ENCODE data around the gene ASXL2. TPM values are rescaled to one million over a fixed set of nuclear protein-coding genes. Genes with fewer than 3 reads are reported as not detected.
"Not testable (repeated sequence)": the region's sequence is repeated elsewhere in the genome, so short reads cannot be mapped to it uniquely, and the experiment has no call there.

Gene ASXL2
- total RNA-seq, 1 donor from 2014 or later: 33.7 TPM

GRCh38 chr2:25891672-25892071, 13.4 kb upstream of the ASXL2 start:
- no peak for DNase-seq (ENCODE audit: low spot score)

- no peak for DNase-seq (ENCODE audit: low spot score)
These were observed 9.4 kb upstream of the ASXL2 start for GRCh38 chr2:25887624-25888242.

- no peak for DNase-seq (ENCODE audit: low spot score)
These were observed 7.6 kb upstream of the ASXL2 start for GRCh38 chr2:25885933-25886332.

GRCh38 chr2:25881764-25882163, 3.5 kb upstream of the ASXL2 start:
- no peak for DNase-seq (ENCODE audit: low spot score)

GRCh38 chr2:25879133-25879730, 945 bp upstream of the ASXL2 start:
- no peak for DNase-seq (ENCODE audit: low spot score)

- DNase-seq (ENCODE audit: low spot score): peak; percentile 52
These were observed 591 bp downstream of the ASXL2 start for GRCh38 chr2:25877431-25878360.

- DNase-seq (ENCODE audit: low spot score): no peak
These were observed 6.2 kb downstream of the ASXL2 start for GRCh38 chr2:25872134-25872533.

- DNase-seq (ENCODE audit: low spot score): no peak
These were observed 10.8 kb downstream of the ASXL2 start for GRCh38 chr2:25867396-25868003.

GRCh38 chr2:25856377-25856776, 21.9 kb downstream of the ASXL2 start:
- no peak for DNase-seq (ENCODE audit: low spot score)

GRCh38 chr2:25855065-25855464, 23.2 kb downstream of the ASXL2 start:
- DNase-seq (ENCODE audit: low spot score): no peak

- no peak for DNase-seq (ENCODE audit: low spot score)
These were observed 23.7 kb downstream of the ASXL2 start for GRCh38 chr2:25854613-25855012.

- DNase-seq (ENCODE audit: low spot score): no peak
These were observed 25.1 kb downstream of the ASXL2 start for GRCh38 chr2:25853038-25853638.

GRCh38 chr2:25851740-25852503, 26.4 kb downstream of the ASXL2 start:
- DNase-seq (ENCODE audit: low spot score): no peak

GRCh38 chr2:25850400-25850799, 27.9 kb downstream of the ASXL2 start:
- DNase-seq (ENCODE audit: low spot score): not testable (repeated sequence)

GRCh38 chr2:25849350-25849749, 28.9 kb downstream of the ASXL2 start:
- not testable (repeated sequence) for DNase-seq (ENCODE audit: low spot score)

GRCh38 chr2:25845843-25846505, 32.3 kb downstream of the ASXL2 start:
- DNase-seq (ENCODE audit: low spot score): no peak

- DNase-seq (ENCODE audit: low spot score): no peak
These were observed 34.2 kb downstream of the ASXL2 start for GRCh38 chr2:25844089-25844488.

GRCh38 chr2:25842155-25842554, 36.1 kb downstream of the ASXL2 start:
- DNase-seq (ENCODE audit: low spot score): no peak

- DNase-seq (ENCODE audit: low spot score): no peak
These were observed 40.0 kb downstream of the ASXL2 start for GRCh38 chr2:25838152-25838756.

- DNase-seq (ENCODE audit: low spot score): no peak
These were observed 42.4 kb downstream of the ASXL2 start for GRCh38 chr2:25835906-25836305.

All from ureter (tissue), 1 donor.